Liver (tissue), 9 donors: ENCODE measurements around the gene CST3. TPM values are rescaled to one million over a fixed set of nuclear protein-coding genes. Genes with fewer than 3 reads are reported as not detected.

ENCODE experiments used
- DNase-seq: peaks from one replicate; pipeline ENCODE4 v3.0.0-alpha.2; 2017; ENCODE audit warnings: low spot score
- H3K27ac ChIP-seq, 2 donors: one replicate each; pipeline ENCODE4 v1.7.0; 2013; ENCODE audit warnings: inconsistent platforms in 2 of 2, low read length in 2 of 2, control low read depth in 1 of 2, low read depth in 1 of 2, mild to moderate bottlenecking in 1 of 2
- H3K27me3 ChIP-seq, 4 donors: one replicate each; pipeline versions ENCODE4 v1.6.1 to v1.7.0; 2013; ENCODE audit warnings: low read length in 3 of 4, inconsistent platforms in 1 of 4, mild to moderate bottlenecking in 1 of 4, moderate library complexity in 1 of 4; ENCODE audit not compliant: control insufficient read depth in 4 of 4, insufficient read depth in 4 of 4
- H3K36me3 ChIP-seq, 4 donors: one replicate each; pipeline versions ENCODE4 v1.6.1 to v1.7.0; 2013; ENCODE audit warnings: low read length in 3 of 4, mild to moderate bottlenecking in 3 of 4, low read depth in 1 of 4, moderate library complexity in 1 of 4; ENCODE audit not compliant: control insufficient read depth in 4 of 4, insufficient read depth in 3 of 4
- H3K4me1 ChIP-seq, 4 donors: one replicate each; pipeline versions ENCODE4 v1.6.1 to v1.7.0; 2013; ENCODE audit warnings: low read length in 3 of 4, mild to moderate bottlenecking in 3 of 4, moderate library complexity in 1 of 4; ENCODE audit not compliant: control insufficient read depth in 4 of 4, insufficient read depth in 4 of 4
- H3K4me3 ChIP-seq, 3 donors: one replicate each; pipeline versions ENCODE4 v1.6.1 to v1.7.0; 2013; ENCODE audit warnings: low read length in 3 of 3, control low read depth in 1 of 3, low read depth in 1 of 3, mild to moderate bottlenecking in 1 of 3
- H3K9ac ChIP-seq, 2 donors: one replicate each; pipeline ENCODE4 v1.7.0; 2013; ENCODE audit warnings: low read length in 2 of 2, mild to moderate bottlenecking in 2 of 2, moderate library complexity in 2 of 2, control low read depth in 1 of 2, low read depth in 1 of 2
- H3K9me3 ChIP-seq, 4 donors: one replicate each; pipeline versions ENCODE4 v1.6.1 to v1.7.0; 2013; ENCODE audit warnings: low read length in 3 of 4; ENCODE audit not compliant: control insufficient read depth in 4 of 4
- ATF3 ChIP-seq: IDR thresholded peaks from 2 replicates; pipeline ENCODE4 v1.6.1; 2016; ENCODE audit warnings: antibody characterized with exemption
- CTCF ChIP-seq: fragments of 150-350 bp; IDR thresholded peaks from 2 replicates; pipeline ENCODE4 v1.5.1; 2017; ENCODE audit warnings: improper control_type of control experiment, low read depth, low read length; ENCODE audit not compliant: missing input control
- EGR1 ChIP-seq, 2 donors: IDR thresholded peaks; 2 replicates each; pipeline ENCODE4 v1.6.1; 2016 to 2018; ENCODE audit warnings: antibody characterized with exemption in 2 of 2, low read depth in 2 of 2
- FOXA1 ChIP-seq: IDR thresholded peaks from 2 replicates; pipeline ENCODE4 v1.6.1; 2016; ENCODE audit warnings: antibody characterized with exemption
- FOXA2 ChIP-seq: IDR thresholded peaks from 2 replicates; pipeline ENCODE4 v1.6.1; 2016; ENCODE audit warnings: antibody characterized with exemption
- GABPA ChIP-seq, 2 donors: IDR thresholded peaks in 1 of 2; conservative IDR thresholded peaks in 1 of 2; 2 replicates each; pipeline ENCODE4 v1.6.1; 2016; ENCODE audit warnings: antibody characterized with exemption in 2 of 2, mild to moderate bottlenecking in 1 of 2, moderate library complexity in 1 of 2
- HNF4A ChIP-seq, 2 donors: conservative IDR thresholded peaks; 2 replicates each; pipeline ENCODE4 v1.6.1; 2016; ENCODE audit warnings: antibody characterized with exemption in 2 of 2, mild to moderate bottlenecking in 2 of 2
- HNF4G ChIP-seq: IDR thresholded peaks from 2 replicates; pipeline ENCODE4 v1.6.1; 2016; ENCODE audit warnings: antibody characterized with exemption
- JUND ChIP-seq, 2 donors: IDR thresholded peaks; 2 replicates each; pipeline ENCODE4 v1.6.1; 2016; ENCODE audit warnings: antibody characterized with exemption in 2 of 2
- MAX ChIP-seq: IDR thresholded peaks from 2 replicates; pipeline ENCODE4 v1.6.1; 2016; ENCODE audit warnings: antibody characterized with exemption
- NR2F2 ChIP-seq: IDR thresholded peaks from 2 replicates; pipeline ENCODE4 v1.6.1; 2016; ENCODE audit warnings: antibody characterized with exemption
- RAD21 ChIP-seq, 2 donors: IDR thresholded peaks; 2 replicates each; pipeline ENCODE4 v1.6.1; 2016; ENCODE audit warnings: antibody characterized with exemption in 2 of 2, mild to moderate bottlenecking in 2 of 2
- REST ChIP-seq: IDR thresholded peaks from 2 replicates; pipeline ENCODE4 v1.6.1; 2016; ENCODE audit warnings: antibody characterized with exemption, mild to moderate bottlenecking
- RXRA ChIP-seq, 2 donors: IDR thresholded peaks; 2 replicates each; pipeline ENCODE4 v1.6.1; 2017 to 2018; ENCODE audit warnings: antibody characterized with exemption in 2 of 2, mild to moderate bottlenecking in 1 of 2
- TAF1 ChIP-seq: conservative IDR thresholded peaks from 2 replicates; pipeline ENCODE4 v1.6.1; 2016; ENCODE audit warnings: antibody characterized with exemption, mild to moderate bottlenecking
- WGBS: extraction: QIAGEN DNeasy Blood & Tissue Kit; methylation state at CpG from one replicate; pipeline ENCODE4 v1.1.7; 2013; 5-methylcytosine and 5-hydroxymethylcytosine counted together
- polyA plus RNA-seq, 2 donors: library from polyadenylated mRNA; stranded (reverse) in 1 of 2; unstranded in 1 of 2; fragments of 200-250 nt in 1 of 2; fragments of >200 nt in 1 of 2; fragmentation: Nextera tagmentation in 1 of 2; extraction: Ambion mirVana in 1 of 2; gene quantifications; one replicate each; pipeline versions ENCODE4 v1.2.1 to v1.2.3, GENCODE V29; 2013 to 2015
- total RNA-seq, 2 donors: library from RNA; depleted of rRNA; stranded (reverse); fragments of >200 nt; gene quantifications; one replicate each; pipeline ENCODE4 v1.2.3, GENCODE V29; 2014
- donor health status: healthy.
- donor health status: healthy.
- donor health status: healthy.
- donor health status: healthy.
- donor health status: healthy.

CST3 gene
- total and polyA plus RNA-seq, 4 donors = 153 to 1,712 (median 513) TPM

GRCh38 chr20:23634044-23634801 is 3.5 kb downstream of the CST3 start:
- no peak overlapping the region for H3K4me3 ChIP-seq
- peaks cover 14 to 28% (median 21%) of the 10 kb centered on the region in 4 donors for H3K4me1 ChIP-seq
- H3K9ac ChIP-seq = no peak overlapping the region
- no peak for DNase-seq
- no peak overlapping the region for H3K27ac ChIP-seq
- H3K36me3 ChIP-seq = peaks cover 6 to 20% (median 10%) of the 10 kb centered on the region in 4 donors
- H3K27me3 ChIP-seq = no peaks in the 10 kb centered on the region
- WGBS = 87% methylated on average over 8 of the region's 8 CpGs
- H3K9me3 ChIP-seq = no peaks in the 10 kb centered on the region
- TF ChIP-seq HNF4A (conservative IDR thresholded peaks at IDR 0.05) = no peak
- no peak for TF ChIP-seq HNF4G
- TF ChIP-seq ATF3 = no peak
- TF ChIP-seq TAF1 = no peak

GRCh38 chr20:23632711-23633573 is 4.8 kb downstream of the CST3 start:
- TF ChIP-seq REST (no peak), FOXA1 (no peak), HNF4G (no peak), FOXA2 (no peak), RXRA (IDR thresholded peaks at IDR 0.05) (no peak), EGR1 (IDR thresholded peaks at IDR 0.05; ENCODE audit: low read depth in 2 of 2) (no peak), MAX (no peak), RAD21 (IDR thresholded peaks at IDR 0.05) (no peak), TAF1 (no peak), CTCF (no peak), JUND (IDR thresholded peaks at IDR 0.05) (no peak), HNF4A (conservative IDR thresholded peaks at IDR 0.05) (no peak), GABPA (IDR thresholded peaks at IDR 0.05 in 1 of 2, conservative IDR thresholded peaks at IDR 0.05 in 1 of 2) (no peak), NR2F2 (no peak)
- H3K36me3 ChIP-seq = peaks cover 6 to 20% (median 10%) of the 10 kb centered on the region in 4 donors
- H3K9ac ChIP-seq = no peak overlapping the region
- H3K27me3 ChIP-seq = no peaks in the 10 kb centered on the region
- DNase-seq = no peak
- H3K27ac ChIP-seq = no peak overlapping the region
- WGBS = 73% methylated on average over 8 of the region's 8 CpGs
- H3K9me3 ChIP-seq = no peaks in the 10 kb centered on the region
- no peak overlapping the region for H3K4me3 ChIP-seq
- peaks cover 14 to 28% (median 21%) of the 10 kb centered on the region in 4 donors for H3K4me1 ChIP-seq
